Neural progenitor cell (in vitro differentiated cells): ENCODE measurements around the gene BIN2. TPM values are rescaled to one million over a fixed set of nuclear protein-coding genes. Genes with fewer than 3 reads are reported as not detected.
A peak's percentile ranks its signal among the peaks of the same experiment; 100 is the strongest.

Experiments
- DNase-seq: peaks from one replicate; pipeline ENCODE4 v3.0.0-alpha.2; 2016; ENCODE audit warnings: low spot score
- H2AFZ ChIP-seq: fragments of 200-600 bp; sonication (generic); replicated peaks from 2 replicates; pipeline ENCODE4 v1.6.1; 2016; ENCODE audit warnings: antibody characterized with exemption
- H3F3A ChIP-seq: fragments of 200-600 bp; sonication (generic); 2 replicates; pipeline ENCODE4 v1.6.1; 2016; ENCODE audit warnings: antibody characterized with exemption, low read depth
- H3K27ac ChIP-seq: fragments of 200-600 bp; sonication (generic); 2 replicates; pipeline ENCODE4 v1.5.1; 2016; ENCODE audit warnings: mild to moderate bottlenecking
- H3K27me3 ChIP-seq: fragments of 200-600 bp; sonication (generic); 2 replicates; pipeline ENCODE4 v1.6.1; 2016; ENCODE audit warnings: mild to moderate bottlenecking, moderate library complexity
- H3K36me3 ChIP-seq: fragments of 200-600 bp; sonication (generic); 2 replicates; pipeline ENCODE4 v1.5.1; 2016
- H3K4me1 ChIP-seq: fragments of 200-600 bp; sonication (generic); 2 replicates; pipeline ENCODE4 v1.6.1; 2016; ENCODE audit warnings: mixed run types
- H3K4me2 ChIP-seq: fragments of 200-600 bp; sonication (generic); 2 replicates; pipeline ENCODE4 v1.6.1; 2016
- H3K4me3 ChIP-seq: fragments of 200-600 bp; sonication (generic); 2 replicates; pipeline ENCODE4 v1.5.1; 2016
- H3K79me2 ChIP-seq: fragments of 200-600 bp; sonication (generic); 2 replicates; pipeline ENCODE4 v1.6.1; 2016; ENCODE audit warnings: low read depth
- H3K9ac ChIP-seq: fragments of 200-600 bp; sonication (generic); 2 replicates; pipeline ENCODE4 v1.6.1; 2016
- H3K9me3 ChIP-seq: fragments of 200-600 bp; sonication (generic); 2 replicates; pipeline ENCODE4 v1.5.1; 2016; ENCODE audit warnings: low read depth
- H4K20me1 ChIP-seq: fragments of 200-600 bp; sonication (generic); 2 replicates; pipeline ENCODE4 v1.6.1; 2016; ENCODE audit warnings: low read depth
- H3K27ac Mint-ChIP-seq: 3 replicates; pipeline ENCODE4 v1.8.0; 2021; ENCODE audit warnings: mixed read lengths
- H3K27me3 Mint-ChIP-seq: 2 replicates; pipeline ENCODE4 v1.8.0; 2022; ENCODE audit warnings: low read depth, mild to moderate bottlenecking, inconsistent platforms, moderate library complexity, mixed read lengths; ENCODE audit not compliant: insufficient read depth
- H3K36me3 Mint-ChIP-seq: 3 replicates; pipeline ENCODE4 v1.8.0; 2021; ENCODE audit warnings: mixed read lengths
- H3K4me1 Mint-ChIP-seq: 3 replicates; pipeline ENCODE4 v1.8.0; 2021; ENCODE audit warnings: mixed read lengths
- H3K4me3 Mint-ChIP-seq: 3 replicates; pipeline ENCODE4 v1.8.0; 2021; ENCODE audit warnings: mild to moderate bottlenecking, moderate library complexity, mixed read lengths
- H3K9me3 Mint-ChIP-seq: 3 replicates; pipeline ENCODE4 v1.8.0; 2020; ENCODE audit warnings: mixed read lengths
- CTCF ChIP-seq: fragments of 200-600 bp; sonication (generic); IDR thresholded peaks from 2 replicates; pipeline ENCODE4 v1.5.1; 2017; ENCODE audit warnings: antibody characterized with exemption, mild to moderate bottlenecking
- EZH2 ChIP-seq: fragments of 200-600 bp; sonication (generic); IDR thresholded peaks from 2 replicates; pipeline ENCODE4 v1.6.1; 2017; ENCODE audit warnings: antibody characterized with exemption, mild to moderate bottlenecking, moderate library complexity
- EZH2phosphoT487 ChIP-seq: fragments of 200-600 bp; sonication (generic); IDR thresholded peaks from 2 replicates; pipeline ENCODE4 v1.6.1; 2017; ENCODE audit warnings: antibody characterized with exemption
- total RNA-seq: library from RNA; depleted of rRNA; stranded (reverse); fragments of >200 nt; gene quantifications from 2 replicates; pipeline ENCODE4 v1.2.3, GENCODE V29; 2015; ENCODE audit warnings: low replicate concordance

Gene BIN2
- total RNA-seq, 1 donor from 2014 or later: 0.52 TPM

- H4K20me1 ChIP-seq: no peaks in the 10 kb centered on the region
- H2AFZ ChIP-seq: no peak overlapping the region
- peaks cover 4% of the 10 kb centered on the region for H3K27me3 Mint-ChIP-seq
- no peak for TF ChIP-seq EZH2phosphoT487
- TF ChIP-seq CTCF: no peak
- no peak for TF ChIP-seq EZH2
- H3K4me3 ChIP-seq: no peak overlapping the region
- H3K9ac ChIP-seq: no peak overlapping the region
- peaks cover 5% of the 10 kb centered on the region for H3F3A ChIP-seq
- H3K27me3 ChIP-seq: no peaks in the 10 kb centered on the region
- H3K36me3 Mint-ChIP-seq: peaks cover 12% of the 10 kb centered on the region
- no peak for DNase-seq
- H3K9me3 ChIP-seq: no peaks in the 10 kb centered on the region
- H3K4me3 Mint-ChIP-seq: no peak overlapping the region
- no peak overlapping the region for H3K27ac ChIP-seq
- H3K27ac Mint-ChIP-seq: peak overlapping the region; percentile 14
- H3K4me1 ChIP-seq: peaks cover 11% of the 10 kb centered on the region
- H3K9me3 Mint-ChIP-seq: no peaks in the 10 kb centered on the region
- no peak overlapping the region for H3K4me2 ChIP-seq
- H3K79me2 ChIP-seq: no peaks in the 10 kb centered on the region
- H3K4me1 Mint-ChIP-seq: peaks cover 14% of the 10 kb centered on the region
- H3K36me3 ChIP-seq: peaks cover under 1% of the 10 kb centered on the region
Measured at GRCh38 chr12:51246254-51246853, 77.6 kb downstream of the BIN2 start.

GRCh38 chr12:51245476-51246253, 78.3 kb downstream of the BIN2 start:
- no peak overlapping the region for H3K4me2 ChIP-seq
- H3K27ac ChIP-seq: no peak overlapping the region
- no peaks in the 10 kb centered on the region for H3K9me3 Mint-ChIP-seq
- peaks cover 11% of the 10 kb centered on the region for H3K4me1 ChIP-seq
- H3K4me1 Mint-ChIP-seq: peaks cover 14% of the 10 kb centered on the region
- no peak overlapping the region for H3K9ac ChIP-seq
- H3K27me3 ChIP-seq: no peaks in the 10 kb centered on the region
- H3K36me3 Mint-ChIP-seq: peaks cover 17% of the 10 kb centered on the region
- H3K4me3 Mint-ChIP-seq: no peak overlapping the region
- H3F3A ChIP-seq: peaks cover 8% of the 10 kb centered on the region
- no peaks in the 10 kb centered on the region for H4K20me1 ChIP-seq
- peaks cover 4% of the 10 kb centered on the region for H3K36me3 ChIP-seq
- H3K4me3 ChIP-seq: no peak overlapping the region
- no peak overlapping the region for H2AFZ ChIP-seq
- H3K27me3 Mint-ChIP-seq: peaks cover 4% of the 10 kb centered on the region
- no peak for DNase-seq
- no peaks in the 10 kb centered on the region for H3K9me3 ChIP-seq
- H3K79me2 ChIP-seq: no peaks in the 10 kb centered on the region
- TF ChIP-seq EZH2phosphoT487 (no peak), EZH2 (no peak), CTCF (no peak)
- peak overlapping the region; percentile 14 for H3K27ac Mint-ChIP-seq

GRCh38 chr12:51244269-51244668, 79.7 kb downstream of the BIN2 start:
- peaks cover 17% of the 10 kb centered on the region for H3K36me3 Mint-ChIP-seq
- Histone ChIP-seq H3K79me2 (peaks cover 11% of the 10 kb centered on the region), H3F3A (peaks cover 8% of the 10 kb centered on the region), H3K9ac (no peak overlapping the region), H3K4me2 (no peak overlapping the region), H3K4me1 (peaks cover 11% of the 10 kb centered on the region), H3K27me3 (no peaks in the 10 kb centered on the region), H3K36me3 (peaks cover 4% of the 10 kb centered on the region), H4K20me1 (no peaks in the 10 kb centered on the region), H3K27ac (no peak overlapping the region), H3K9me3 (no peaks in the 10 kb centered on the region), H2AFZ (no peak overlapping the region), H3K4me3 (no peak overlapping the region)
- no peak for DNase-seq
- no peak for TF ChIP-seq EZH2phosphoT487
- no peak for TF ChIP-seq EZH2
- no peak for TF ChIP-seq CTCF
- H3K4me3 Mint-ChIP-seq: no peak overlapping the region
- no peaks in the 10 kb centered on the region for H3K9me3 Mint-ChIP-seq
- no peak overlapping the region for H3K27ac Mint-ChIP-seq
- H3K4me1 Mint-ChIP-seq: peaks cover 21% of the 10 kb centered on the region
- peaks cover 3% of the 10 kb centered on the region for H3K27me3 Mint-ChIP-seq
